NB4 (cell line): Measurements from ENCODE around the gene CAMK2N1.

Experiments
- CTCF ChIP-seq: IDR thresholded peaks from one replicate; pipeline ENCODE4 v1.5.1; 2012; ENCODE audit warnings: low read depth, low read length
- MAX ChIP-seq: IDR thresholded peaks from 2 replicates; pipeline ENCODE4 v1.6.1; 2011; ENCODE audit warnings: low read depth, low read length

GRCh38 chr1:20466273-20466672 is 19.7 kb downstream of the CAMK2N1 start:
- TF ChIP-seq CTCF (no peak), MAX (no peak)
